MM.1S (cell line): Measurements from ENCODE around the gene TMEM167B.
A peak's percentile ranks its signal among the peaks of the same experiment; 100 is the strongest.

Source experiments
- DNase-seq: peaks from one replicate; pipeline ENCODE4 v3.0.0-alpha.2; 2015
- H2AFZ ChIP-seq: fragments of 300-600 bp; sonication (generic); 2 replicates; pipeline ENCODE4 v1.6.0; 2016; ENCODE audit warnings: antibody characterized with exemption, low read length
- H3F3A ChIP-seq: fragments of 300-600 bp; sonication (generic); 2 replicates; pipeline ENCODE4 v1.6.1; 2016; ENCODE audit warnings: mild to moderate bottlenecking, antibody characterized with exemption, low read length, moderate library complexity, mixed read lengths; ENCODE audit not compliant: insufficient read depth
- H3K27ac ChIP-seq: fragments of 300-600 bp; sonication (generic); 2 replicates; pipeline ENCODE4 v1.5.1; 2016; ENCODE audit warnings: mild to moderate bottlenecking, low read length
- H3K27me3 ChIP-seq: fragments of 300-600 bp; sonication (generic); replicated peaks from 2 replicates; pipeline ENCODE4 v1.6.0; 2016; ENCODE audit warnings: low read length; ENCODE audit not compliant: insufficient read depth
- H3K36me3 ChIP-seq: fragments of 300-600 bp; sonication (generic); replicated peaks from 2 replicates; pipeline ENCODE4 v1.6.1; 2016; ENCODE audit warnings: mild to moderate bottlenecking, low read length, mixed read lengths; ENCODE audit not compliant: insufficient read depth
- H3K4me1 ChIP-seq: fragments of 300-600 bp; sonication (generic); 2 replicates; pipeline ENCODE4 v1.6.1; 2016; ENCODE audit warnings: low read length, mixed read lengths
- H3K4me2 ChIP-seq: fragments of 300-600 bp; sonication (generic); 2 replicates; pipeline ENCODE4 v1.6.0; 2016; ENCODE audit warnings: low read depth, low read length
- H3K4me3 ChIP-seq: fragments of 300-600 bp; sonication (generic); 2 replicates; pipeline ENCODE4 v1.5.1; 2016; ENCODE audit warnings: low read length, mixed read lengths
- H3K79me2 ChIP-seq: fragments of 300-600 bp; sonication (generic); 2 replicates; pipeline ENCODE4 v1.6.1; 2016; ENCODE audit warnings: mixed run types, low read length, mixed read lengths
- H3K9ac ChIP-seq: fragments of 300-600 bp; sonication (generic); 2 replicates; pipeline ENCODE4 v1.6.1; 2016; ENCODE audit warnings: low read length, mixed read lengths
- H3K9me2 ChIP-seq: fragments of 300-600 bp; sonication (generic); replicated peaks from 2 replicates; pipeline ENCODE4 v1.6.1; 2016; ENCODE audit warnings: mild to moderate bottlenecking, low read length, mixed read lengths; ENCODE audit not compliant: insufficient read depth
- H3K9me3 ChIP-seq: fragments of 300-600 bp; sonication (generic); replicated peaks from 2 replicates; pipeline ENCODE4 v1.6.1; 2016; ENCODE audit warnings: mild to moderate bottlenecking, low read length, mixed read lengths; ENCODE audit not compliant: insufficient read depth
- H4K20me1 ChIP-seq: fragments of 300-600 bp; sonication (generic); 2 replicates; pipeline ENCODE4 v1.6.1; 2016; ENCODE audit warnings: mild to moderate bottlenecking, low read length, moderate library complexity, mixed read lengths; ENCODE audit not compliant: insufficient read depth
- EZH2 ChIP-seq: fragments of 300-600 bp; sonication (generic); optimal IDR thresholded peaks from 2 replicates; pipeline ENCODE3; 2017; ENCODE audit warnings: low read depth, mild to moderate bottlenecking, antibody characterized with exemption, low read length, mixed read lengths
- EZH2phosphoT487 ChIP-seq: fragments of 300-600 bp; sonication (generic); IDR thresholded peaks from 2 replicates; pipeline ENCODE4 v1.6.1; 2018; ENCODE audit warnings: antibody characterized with exemption, low read length
- TF ChIP-seq, protein P1 (sequence below): fragments of 300-600 bp; sonication (generic); IDR thresholded peaks from 2 replicates; pipeline ENCODE4 v1.5.1; 2016; ENCODE audit warnings: antibody characterized with exemption, low read length, mixed read lengths

The TMEM167B gene

DNA sequence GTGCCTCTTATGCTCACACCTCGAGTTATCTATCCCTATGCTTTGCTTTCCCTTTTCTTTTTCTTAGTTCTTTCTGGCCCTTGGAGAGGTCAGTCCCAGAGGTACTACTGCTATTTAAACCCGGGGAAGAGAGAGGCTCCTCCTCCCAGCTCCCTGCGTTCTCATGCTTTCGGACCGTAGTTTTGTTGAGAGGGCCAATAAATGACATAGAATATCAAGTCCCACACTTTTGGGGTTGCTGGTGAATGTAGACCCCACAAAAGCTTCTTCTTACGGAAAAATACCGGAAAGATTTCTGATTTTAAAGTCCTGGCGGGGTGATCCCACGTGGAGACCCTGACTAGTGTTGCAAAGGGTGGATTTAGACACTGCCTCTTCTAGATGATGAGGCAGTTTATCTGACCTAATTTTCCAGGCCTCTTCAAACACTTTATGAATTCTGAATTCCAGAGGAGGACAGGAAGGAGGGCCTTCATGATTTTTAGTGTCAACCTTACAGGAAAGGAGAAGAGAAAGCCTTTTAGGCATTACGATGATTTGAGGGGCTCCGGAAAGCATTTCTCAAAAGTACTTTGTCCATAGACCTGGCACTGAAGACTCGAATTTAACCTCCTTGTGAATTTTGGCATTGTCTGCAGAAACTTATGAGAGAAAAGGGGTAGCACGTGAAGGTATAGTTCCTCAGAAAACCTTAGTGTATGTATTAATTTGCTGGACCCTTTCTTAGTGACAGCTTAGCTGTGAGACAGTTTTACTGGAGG lies 694 bp downstream of the TMEM167B start:
- no peaks in the 10 kb centered on the region for H3K9me3 ChIP-seq
- H3K4me1 ChIP-seq: 0 out of 2 replicates have a peak, but pooled peaks cover 6% of the 10 kb centered on the region
- peaks cover 22% of the 10 kb centered on the region for H3K79me2 ChIP-seq
- peak overlapping the region; percentile 79 for H3K9ac ChIP-seq
- peak; percentile 21 for DNase-seq
- H3K27me3 ChIP-seq: no peaks in the 10 kb centered on the region
- TF ChIP-seq, protein P1, sequence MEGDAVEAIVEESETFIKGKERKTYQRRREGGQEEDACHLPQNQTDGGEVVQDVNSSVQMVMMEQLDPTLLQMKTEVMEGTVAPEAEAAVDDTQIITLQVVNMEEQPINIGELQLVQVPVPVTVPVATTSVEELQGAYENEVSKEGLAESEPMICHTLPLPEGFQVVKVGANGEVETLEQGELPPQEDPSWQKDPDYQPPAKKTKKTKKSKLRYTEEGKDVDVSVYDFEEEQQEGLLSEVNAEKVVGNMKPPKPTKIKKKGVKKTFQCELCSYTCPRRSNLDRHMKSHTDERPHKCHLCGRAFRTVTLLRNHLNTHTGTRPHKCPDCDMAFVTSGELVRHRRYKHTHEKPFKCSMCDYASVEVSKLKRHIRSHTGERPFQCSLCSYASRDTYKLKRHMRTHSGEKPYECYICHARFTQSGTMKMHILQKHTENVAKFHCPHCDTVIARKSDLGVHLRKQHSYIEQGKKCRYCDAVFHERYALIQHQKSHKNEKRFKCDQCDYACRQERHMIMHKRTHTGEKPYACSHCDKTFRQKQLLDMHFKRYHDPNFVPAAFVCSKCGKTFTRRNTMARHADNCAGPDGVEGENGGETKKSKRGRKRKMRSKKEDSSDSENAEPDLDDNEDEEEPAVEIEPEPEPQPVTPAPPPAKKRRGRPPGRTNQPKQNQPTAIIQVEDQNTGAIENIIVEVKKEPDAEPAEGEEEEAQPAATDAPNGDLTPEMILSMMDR: no peak
- TF ChIP-seq EZH2 (no peak), EZH2phosphoT487 (no peak)
- no peaks in the 10 kb centered on the region for H3K36me3 ChIP-seq
- no peaks in the 10 kb centered on the region for H3K9me2 ChIP-seq
- H3K4me2 ChIP-seq: peak overlapping the region; percentile 69
- no peaks in the 10 kb centered on the region for H4K20me1 ChIP-seq
- H3K4me3 ChIP-seq: peak overlapping the region; percentile 90
- peak overlapping the region; percentile 95; the same call in 1 of the 2 replicates for H3K27ac ChIP-seq
- H2AFZ ChIP-seq: peak overlapping the region; percentile 89; the same call in 1 of the 2 replicates
- H3F3A ChIP-seq: peaks cover 11% of the 10 kb centered on the region

DNA sequence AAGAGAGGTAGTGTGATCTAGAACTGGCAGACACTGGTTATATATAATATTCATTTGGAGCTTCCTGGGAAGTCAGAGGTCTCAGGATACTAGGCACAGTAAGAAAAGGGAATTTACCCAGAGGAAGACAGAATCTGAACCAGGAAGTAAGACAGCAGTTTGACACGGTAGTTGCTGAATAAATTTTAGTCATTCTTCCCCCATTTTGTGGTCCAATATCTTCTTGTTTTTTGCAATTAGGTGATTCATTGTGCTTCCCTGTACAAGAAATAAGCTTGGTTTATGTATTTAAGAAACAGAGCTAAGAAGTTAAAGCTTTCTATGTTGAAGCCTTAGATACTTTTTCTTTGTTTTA lies 1.3 kb downstream of the TMEM167B start:
- Histone ChIP-seq H3K36me3 (no peaks in the 10 kb centered on the region), H3K4me3 (peak overlapping the region; percentile 90), H3K4me2 (peak overlapping the region; percentile 69), H3K27ac (peak overlapping the region; percentile 95; the same call in 1 of the 2 replicates), H3K4me1 (0 out of 2 replicates have a peak, but pooled peaks cover 6% of the 10 kb centered on the region), H4K20me1 (no peaks in the 10 kb centered on the region), H2AFZ (no peak overlapping the region), H3K9ac (peak overlapping the region; percentile 79; the same call in 1 of the 2 replicates), H3K79me2 (peaks cover 22% of the 10 kb centered on the region), H3K9me3 (no peaks in the 10 kb centered on the region), H3K27me3 (no peaks in the 10 kb centered on the region), H3K9me2 (no peaks in the 10 kb centered on the region), H3F3A (peaks cover 11% of the 10 kb centered on the region)
- TF ChIP-seq EZH2phosphoT487 (no peak), EZH2 (no peak)
- TF ChIP-seq, protein P1: no peak
- DNase-seq: no peak

DNA sequence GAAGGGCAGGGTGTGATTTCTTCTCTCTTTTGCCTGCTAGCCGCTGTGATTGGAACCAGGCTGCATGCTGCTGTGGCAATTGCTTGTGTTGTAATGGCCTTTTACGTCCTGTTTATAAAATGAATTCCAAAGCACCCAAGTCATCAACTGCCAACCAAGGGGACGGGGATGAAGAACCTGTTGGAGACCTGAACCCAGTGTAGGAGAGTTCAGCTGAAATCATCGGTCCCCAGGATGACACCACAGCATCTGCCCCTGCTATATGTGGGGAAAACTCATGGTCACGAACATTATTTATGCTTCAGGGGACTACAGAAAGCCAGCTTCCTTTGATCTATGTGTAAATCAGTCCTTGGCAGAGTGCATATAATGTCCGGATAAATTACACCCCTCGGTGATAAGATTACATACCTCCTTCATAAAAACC lies 3.8 kb downstream of the TMEM167B start:
- DNase-seq: no peak
- H3K4me3 ChIP-seq: no peak overlapping the region
- no peak overlapping the region for H3K9ac ChIP-seq
- no peaks in the 10 kb centered on the region for H3K9me3 ChIP-seq
- no peaks in the 10 kb centered on the region for H3K36me3 ChIP-seq
- H3K79me2 ChIP-seq: peaks cover 22% of the 10 kb centered on the region
- peaks cover 10% of the 10 kb centered on the region for H3F3A ChIP-seq
- no peak overlapping the region for H3K27ac ChIP-seq
- H3K4me1 ChIP-seq: 0 out of 2 replicates have a peak, but pooled peaks cover 6% of the 10 kb centered on the region
- H3K27me3 ChIP-seq: no peaks in the 10 kb centered on the region
- H4K20me1 ChIP-seq: no peaks in the 10 kb centered on the region
- TF ChIP-seq, protein P1: no peak
- H2AFZ ChIP-seq: no peak overlapping the region
- no peak overlapping the region for H3K4me2 ChIP-seq
- H3K9me2 ChIP-seq: no peaks in the 10 kb centered on the region
